Ishikawa (cell line): ENCODE data around the gene ACSBG1.

Experiments used
- CEBPB ChIP-seq: IDR thresholded peaks from 2 replicates; pipeline ENCODE4 v1.6.1; 2012
- CREB1 ChIP-seq: IDR thresholded peaks from 2 replicates; pipeline ENCODE4 v1.6.1; 2012; ENCODE audit warnings: low read depth
- EGR1 ChIP-seq: IDR thresholded peaks from 2 replicates; pipeline ENCODE4 v1.6.1; 2012
- EP300 ChIP-seq: IDR thresholded peaks from 2 replicates; pipeline ENCODE4 v1.6.1; 2012; ENCODE audit warnings: borderline replicate concordance
- FOXM1 ChIP-seq: IDR thresholded peaks from 2 replicates; pipeline ENCODE4 v1.6.1; 2012; ENCODE audit warnings: low read depth, borderline replicate concordance
- NFIC ChIP-seq: IDR thresholded peaks from 2 replicates; pipeline ENCODE4 v1.6.1; 2012
- RAD21 ChIP-seq: IDR thresholded peaks from 2 replicates; pipeline ENCODE4 v1.6.1; 2012; ENCODE audit warnings: low read depth
- TAF1 ChIP-seq: IDR thresholded peaks from 2 replicates; pipeline ENCODE4 v1.6.1; 2012; ENCODE audit warnings: low read depth, mild to moderate bottlenecking
- TCF12 ChIP-seq: IDR thresholded peaks from 2 replicates; pipeline ENCODE4 v1.6.1; 2012; ENCODE audit warnings: low read depth
- TEAD4 ChIP-seq: IDR thresholded peaks from 2 replicates; pipeline ENCODE4 v1.6.1; 2012
- YY1 ChIP-seq: IDR thresholded peaks from 2 replicates; pipeline ENCODE4 v1.6.1; 2012; ENCODE audit warnings: low read depth
- ZBTB7A ChIP-seq: IDR thresholded peaks from 2 replicates; pipeline ENCODE4 v1.6.1; 2012; ENCODE audit warnings: low read depth
- TF ChIP-seq, protein P1 (sequence below): IDR thresholded peaks from 2 replicates; pipeline ENCODE4 v1.6.1; 2012
- TF ChIP-seq, protein P2 (sequence below): IDR thresholded peaks from 2 replicates; pipeline ENCODE4 v1.6.1; 2012
- TF ChIP-seq, protein P3 (sequence below): IDR thresholded peaks from 2 replicates; pipeline ENCODE4 v1.6.1; 2012; ENCODE audit warnings: low read depth, mild to moderate bottlenecking

Gene ACSBG1

DNA sequence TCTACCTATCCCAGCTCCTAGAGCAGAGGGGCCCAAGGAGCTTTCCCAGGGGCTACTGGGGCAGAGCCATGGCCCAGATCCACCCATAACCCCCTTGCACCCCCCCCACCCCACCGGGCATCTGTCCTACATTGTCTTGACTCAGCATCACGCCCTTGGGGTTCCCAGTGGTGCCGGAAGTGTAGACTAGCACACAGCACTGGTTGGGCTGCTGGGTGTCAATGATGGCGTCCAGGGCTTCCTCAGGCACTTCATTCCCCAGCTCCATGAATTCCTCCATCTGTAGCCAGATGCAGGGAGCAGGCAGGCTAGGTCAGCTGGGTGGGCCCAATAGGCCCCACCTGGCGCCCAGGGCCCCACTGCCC is 52.0 kb downstream of the ACSBG1 start:
- TF ChIP-seq CEBPB (no peak), TAF1 (no peak), NFIC (no peak), EGR1 (no peak), CREB1 (no peak), ZBTB7A (no peak), YY1 (no peak), RAD21 (no peak), EP300 (no peak), TCF12 (no peak), FOXM1 (no peak), TEAD4 (no peak)
- TF ChIP-seq, protein P1, sequence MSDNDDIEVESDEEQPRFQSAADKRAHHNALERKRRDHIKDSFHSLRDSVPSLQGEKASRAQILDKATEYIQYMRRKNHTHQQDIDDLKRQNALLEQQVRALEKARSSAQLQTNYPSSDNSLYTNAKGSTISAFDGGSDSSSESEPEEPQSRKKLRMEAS: no peak
- TF ChIP-seq, protein P2, sequence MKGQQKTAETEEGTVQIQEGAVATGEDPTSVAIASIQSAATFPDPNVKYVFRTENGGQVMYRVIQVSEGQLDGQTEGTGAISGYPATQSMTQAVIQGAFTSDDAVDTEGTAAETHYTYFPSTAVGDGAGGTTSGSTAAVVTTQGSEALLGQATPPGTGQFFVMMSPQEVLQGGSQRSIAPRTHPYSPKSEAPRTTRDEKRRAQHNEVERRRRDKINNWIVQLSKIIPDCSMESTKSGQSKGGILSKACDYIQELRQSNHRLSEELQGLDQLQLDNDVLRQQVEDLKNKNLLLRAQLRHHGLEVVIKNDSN: no peak
- TF ChIP-seq, protein P3, sequence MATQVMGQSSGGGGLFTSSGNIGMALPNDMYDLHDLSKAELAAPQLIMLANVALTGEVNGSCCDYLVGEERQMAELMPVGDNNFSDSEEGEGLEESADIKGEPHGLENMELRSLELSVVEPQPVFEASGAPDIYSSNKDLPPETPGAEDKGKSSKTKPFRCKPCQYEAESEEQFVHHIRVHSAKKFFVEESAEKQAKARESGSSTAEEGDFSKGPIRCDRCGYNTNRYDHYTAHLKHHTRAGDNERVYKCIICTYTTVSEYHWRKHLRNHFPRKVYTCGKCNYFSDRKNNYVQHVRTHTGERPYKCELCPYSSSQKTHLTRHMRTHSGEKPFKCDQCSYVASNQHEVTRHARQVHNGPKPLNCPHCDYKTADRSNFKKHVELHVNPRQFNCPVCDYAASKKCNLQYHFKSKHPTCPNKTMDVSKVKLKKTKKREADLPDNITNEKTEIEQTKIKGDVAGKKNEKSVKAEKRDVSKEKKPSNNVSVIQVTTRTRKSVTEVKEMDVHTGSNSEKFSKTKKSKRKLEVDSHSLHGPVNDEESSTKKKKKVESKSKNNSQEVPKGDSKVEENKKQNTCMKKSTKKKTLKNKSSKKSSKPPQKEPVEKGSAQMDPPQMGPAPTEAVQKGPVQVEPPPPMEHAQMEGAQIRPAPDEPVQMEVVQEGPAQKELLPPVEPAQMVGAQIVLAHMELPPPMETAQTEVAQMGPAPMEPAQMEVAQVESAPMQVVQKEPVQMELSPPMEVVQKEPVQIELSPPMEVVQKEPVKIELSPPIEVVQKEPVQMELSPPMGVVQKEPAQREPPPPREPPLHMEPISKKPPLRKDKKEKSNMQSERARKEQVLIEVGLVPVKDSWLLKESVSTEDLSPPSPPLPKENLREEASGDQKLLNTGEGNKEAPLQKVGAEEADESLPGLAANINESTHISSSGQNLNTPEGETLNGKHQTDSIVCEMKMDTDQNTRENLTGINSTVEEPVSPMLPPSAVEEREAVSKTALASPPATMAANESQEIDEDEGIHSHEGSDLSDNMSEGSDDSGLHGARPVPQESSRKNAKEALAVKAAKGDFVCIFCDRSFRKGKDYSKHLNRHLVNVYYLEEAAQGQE: no peak

DNA sequence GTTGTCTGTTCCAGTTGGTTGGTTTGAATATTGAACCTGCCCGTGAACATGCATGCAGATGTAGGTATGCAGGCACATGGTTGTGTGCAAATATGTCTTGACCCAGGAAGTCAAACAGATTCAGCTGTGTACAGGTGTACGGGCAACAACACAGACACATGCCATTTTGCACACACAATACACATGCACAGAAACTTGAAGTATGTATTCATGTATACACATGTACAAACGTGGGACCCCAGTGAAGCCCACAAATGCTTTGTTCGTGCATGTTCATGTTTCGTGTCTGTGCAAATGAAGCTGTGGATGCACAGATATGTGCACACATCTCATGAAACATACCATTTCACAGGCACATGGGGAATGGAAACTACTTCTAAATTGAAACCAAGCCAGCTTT is 54.5 kb downstream of the ACSBG1 start:
- no peak for TF ChIP-seq NFIC
- TF ChIP-seq TEAD4: no peak
- no peak for TF ChIP-seq ZBTB7A

DNA sequence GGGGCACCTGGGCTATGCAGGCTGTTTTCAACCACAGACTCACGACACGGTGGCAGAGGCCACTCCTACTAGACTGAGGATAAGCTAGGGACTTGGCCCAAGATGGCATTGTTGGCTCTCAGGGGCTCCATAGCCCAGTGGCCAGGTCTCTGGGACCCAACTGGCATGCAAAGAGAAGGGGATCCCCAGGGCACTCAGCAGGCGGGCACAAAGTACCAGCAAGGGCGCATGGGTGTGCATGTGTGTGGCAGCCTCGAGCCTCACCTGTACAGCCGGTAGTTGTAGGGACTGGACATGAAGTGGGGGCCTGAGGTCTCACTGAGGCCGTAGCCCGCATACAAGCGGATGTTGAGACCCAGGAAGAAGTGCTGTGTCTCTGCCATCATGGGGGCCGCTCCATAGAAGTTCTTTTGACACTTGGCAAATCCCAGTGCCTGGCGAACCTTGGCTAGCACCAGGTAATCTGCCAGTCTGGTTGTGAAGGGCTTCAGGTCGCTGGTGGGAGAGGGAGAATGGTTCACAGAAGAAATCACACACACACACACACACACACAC is 55.0 kb downstream of the ACSBG1 start:
- TF ChIP-seq, protein P2: no peak
- TF ChIP-seq TAF1 (no peak), EP300 (no peak), RAD21 (no peak), FOXM1 (no peak), TEAD4 (no peak), NFIC (no peak), EGR1 (no peak), TCF12 (no peak), YY1 (no peak), ZBTB7A (no peak)

DNA sequence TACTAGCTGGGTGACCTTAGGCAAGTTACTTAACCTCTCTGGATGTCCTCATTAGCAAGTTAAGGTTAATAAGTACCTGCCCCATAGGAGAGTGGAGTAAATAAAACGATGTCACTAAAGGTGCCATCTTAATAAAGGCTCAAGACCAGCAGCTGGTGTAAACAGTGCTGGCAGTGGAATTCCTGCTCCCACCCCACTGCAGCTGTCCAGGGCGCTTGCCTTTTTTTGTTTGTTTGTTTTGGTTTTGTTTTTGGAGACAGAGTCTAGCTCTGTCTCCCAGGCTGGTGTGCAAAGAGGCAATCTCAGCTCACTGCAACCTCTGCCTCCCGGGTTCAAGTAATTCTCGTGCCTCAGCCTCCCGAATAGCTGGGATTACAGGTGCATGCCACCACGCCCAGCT is 56.3 kb downstream of the ACSBG1 start:
- TF ChIP-seq, protein P3: no peak
- TF ChIP-seq FOXM1 (no peak), EGR1 (no peak), NFIC (no peak), TAF1 (no peak), CEBPB (no peak), ZBTB7A (no peak), EP300 (no peak), YY1 (no peak), TCF12 (no peak), TEAD4 (no peak), CREB1 (no peak), RAD21 (no peak)
- TF ChIP-seq, protein P1: no peak
- TF ChIP-seq, protein P2: no peak

DNA sequence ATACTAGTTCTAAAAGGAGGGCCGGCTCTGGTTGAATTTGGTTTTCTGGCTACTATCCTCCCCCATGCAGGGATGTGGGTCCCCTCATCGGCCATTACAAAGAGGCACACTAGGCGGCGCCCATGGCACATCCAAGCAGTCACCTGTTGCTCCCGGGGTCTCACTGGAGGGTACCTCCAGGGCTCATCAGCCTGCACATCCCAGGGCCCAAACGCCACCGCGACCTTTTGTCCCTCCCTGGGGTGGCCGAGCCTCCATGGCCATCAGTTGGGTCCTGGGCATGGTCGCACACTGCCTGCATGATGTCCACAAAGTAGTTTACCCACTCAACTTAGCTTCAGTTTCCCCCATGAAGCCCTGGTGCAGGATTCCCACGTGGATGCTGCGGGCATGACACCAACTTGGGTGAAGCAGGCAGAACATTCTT is 56.9 kb downstream of the ACSBG1 start:
- no peak for TF ChIP-seq ZBTB7A
- peak; percentile 98 for TF ChIP-seq RAD21
- TF ChIP-seq YY1: 0 out of 2 replicates have a peak, but pooled peaks have one; percentile 38

DNA sequence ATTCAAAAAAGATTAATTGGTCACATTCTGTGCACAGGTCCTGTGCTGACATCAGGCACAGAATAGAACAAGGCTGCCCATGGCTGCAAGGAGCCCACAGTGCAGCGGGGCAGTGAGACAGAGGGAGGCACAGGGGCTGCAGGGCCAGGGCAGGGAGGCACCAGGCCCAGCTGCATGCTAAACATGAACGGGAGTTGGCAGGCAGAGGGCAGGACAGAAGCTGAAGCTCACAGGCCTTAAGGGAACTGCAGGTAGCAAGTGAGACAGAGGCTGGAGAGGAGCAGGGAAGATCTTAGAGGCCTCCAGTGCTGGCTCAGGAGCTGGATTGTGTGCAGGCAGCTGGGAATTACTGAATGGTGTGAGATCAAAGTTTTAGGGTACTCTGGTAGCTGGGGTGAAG is 59.0 kb downstream of the ACSBG1 start:
- TF ChIP-seq RAD21: no peak
- TF ChIP-seq, protein P3: no peak
- TF ChIP-seq ZBTB7A: no peak
- TF ChIP-seq, protein P1: no peak
- TF ChIP-seq TCF12: no peak
- no peak for TF ChIP-seq CEBPB
- TF ChIP-seq FOXM1: no peak
- no peak for TF ChIP-seq TEAD4
- no peak for TF ChIP-seq TAF1
- no peak for TF ChIP-seq YY1
- no peak for TF ChIP-seq EGR1
- no peak for TF ChIP-seq CREB1
- TF ChIP-seq EP300: no peak
